ENCODE results near the gene LINC01488. TPM values are rescaled to one million over a fixed set of nuclear protein-coding genes. Genes with fewer than 3 reads are reported as not detected.

Gene LINC01488
- polyA plus RNA-seq, 1 of the 3 experiments (the other 2 are of a cell fraction): not detected

- no peaks in the 10 kb centered on the region for H3K9me2 ChIP-seq
- peaks cover 11 to 15% of the 10 kb centered on the region in 2 experiments; a peak in 2 of 4 replicates for H3K4me1 ChIP-seq (ENCODE audit: control insufficient read depth in 1 of 2, insufficient read depth in 2 of 2, low read depth in 1 of 2, low read length in 1 of 2)
- H4K20me1 ChIP-seq (ENCODE audit: insufficient read depth): no peaks in the 10 kb centered on the region
- H3K36me3 ChIP-seq (replicated peaks in 1 of 2; ENCODE audit: control insufficient read depth in 1 of 2, insufficient read depth in 2 of 2, low read length in 1 of 2): no peaks in the 10 kb centered on the region
- DNase-seq: peak; percentile 56
- H3F3A ChIP-seq (replicated peaks; ENCODE audit: insufficient read depth): no peaks in the 10 kb centered on the region
- CTCF ChIA-PET: no interaction called here
- no peaks in the 10 kb centered on the region for H3K9me3 ChIP-seq
- H3K4me3 ChIP-seq (ENCODE audit: low read depth in 2 of 2, low read length in 1 of 2): no peak overlapping the region
- POLR2A ChIA-PET: no interaction called here
- no peak overlapping the region for H3K4me2 ChIP-seq
- no peak overlapping the region for H3K9ac ChIP-seq
- no peaks in the 10 kb centered on the region for H3K27me3 ChIP-seq (ENCODE audit: insufficient read depth)
- H3K79me2 ChIP-seq (ENCODE audit: insufficient read depth): no peaks in the 10 kb centered on the region
- H2AFZ ChIP-seq (ENCODE audit: low read depth): no peak overlapping the region
- TF ChIP-seq RAD21 (IDR thresholded peaks at IDR 0.05; ENCODE audit: low read length) (no peak), MXI1 (IDR thresholded peaks at IDR 0.05; ENCODE audit: low read depth, low read length) (no peak), FOSL2 (IDR thresholded peaks at IDR 0.05; ENCODE audit: borderline replicate concordance, low read depth) (no peak), MAX (IDR thresholded peaks at IDR 0.05; ENCODE audit: low read depth) (no peak), FOXM1 (IDR thresholded peaks at IDR 0.05; ENCODE audit: low read depth) (no peak), RXRA (IDR thresholded peaks at IDR 0.05; ENCODE audit: borderline replicate concordance, low read depth) (no peak), POLR2AphosphoS5 (IDR thresholded peaks at IDR 0.05; ENCODE audit: low read depth, low read length) (no peak), NRF1 (IDR thresholded peaks at IDR 0.05; ENCODE audit: low read depth, low read length) (no peak), SMC3 (IDR thresholded peaks at IDR 0.05; ENCODE audit: low read depth, low read length) (no peak), USF1 (IDR thresholded peaks at IDR 0.05; ENCODE audit: borderline replicate concordance, low read depth) (no peak), GABPA (IDR thresholded peaks at IDR 0.05; ENCODE audit: low read depth) (no peak), TAF1 (IDR thresholded peaks at IDR 0.05; ENCODE audit: borderline replicate concordance, low read depth, low read length) (no peak), FOXJ3 (CRISPR knock-in tag; IDR thresholded peaks at IDR 0.05) (no peak), CHD2 (IDR thresholded peaks at IDR 0.05; ENCODE audit: low read length, partially characterized antibody) (no peak), CTCF (IDR thresholded peaks at IDR 0.05) (no peak), RCOR1 (IDR thresholded peaks at IDR 0.05; ENCODE audit: low read length) (no peak), REST (IDR thresholded peaks at IDR 0.05; ENCODE audit: low read depth, low read length) (no peak), USF2 (IDR thresholded peaks at IDR 0.05; ENCODE audit: borderline replicate concordance, low read depth, low read length) (no peak), YY1 (IDR thresholded peaks at IDR 0.05; ENCODE audit: low read depth) (no peak)
- H3K27ac ChIP-seq (ENCODE audit: low read depth in 2 of 2, low read length in 1 of 2): peak overlapping the region in 1 of 2 experiments; percentile 44; a peak in 1 of 4 replicates
- WGBS (ENCODE audit: low lambda C conversion rate): 94% methylated on average over 5 of the region's 8 CpGs
These were observed 57.4 kb downstream of the LINC01488 start for GRCh38 chr11:69538854-69539253.
